ENCODE measurements around the gene LSM7. TPM values are rescaled to one million over a fixed set of nuclear protein-coding genes. Genes with fewer than 3 reads are reported as not detected.

The LSM7 gene
- total RNA-seq, 1 donor from 2014 or later: 144 TPM

DNA sequence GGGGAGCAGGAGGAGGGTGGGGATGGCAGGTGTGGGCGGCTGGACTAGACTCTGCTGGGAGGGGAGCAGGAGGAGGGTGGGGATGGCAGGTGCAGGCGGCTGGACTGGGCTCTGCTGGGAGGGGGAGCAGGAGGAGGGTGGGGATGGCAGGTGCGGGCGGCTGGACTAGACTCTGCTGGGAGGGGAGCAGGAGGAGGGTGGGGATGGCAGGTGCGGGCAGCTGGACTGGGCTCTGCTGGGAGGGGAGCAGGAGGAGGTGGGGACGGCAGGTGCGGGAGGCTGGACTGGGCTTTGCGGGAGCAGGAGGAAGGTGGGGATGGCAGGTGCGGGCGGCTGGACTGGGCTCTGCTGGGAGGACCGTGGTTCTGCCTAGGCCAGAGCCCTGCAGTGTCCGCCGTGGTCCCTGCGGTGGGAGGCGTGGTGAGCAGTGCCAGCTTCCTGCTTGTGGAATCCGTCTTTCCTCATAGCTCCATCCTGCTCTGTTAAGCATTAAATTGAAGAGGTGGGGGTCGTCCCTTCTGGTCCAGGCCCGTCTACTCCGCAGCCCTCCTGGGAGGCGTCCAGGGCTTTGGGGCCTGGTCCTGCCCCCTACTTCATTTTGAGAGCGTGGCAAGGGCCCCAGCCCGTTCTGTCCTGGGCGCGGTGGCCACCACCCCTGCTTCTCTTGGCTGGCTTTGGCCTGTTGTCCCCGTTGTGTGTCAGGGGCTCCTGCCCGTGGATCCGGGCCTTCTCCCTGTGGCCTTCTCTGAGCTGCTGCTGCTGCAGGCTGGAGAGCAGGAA lies 4.8 kb upstream of the LSM7 start:
- DNase-seq (ENCODE audit: low read depth): no peak
- no peak overlapping the region for H3K4me3 ChIP-seq (ENCODE audit: low read depth, low read length)
- no peaks in the 10 kb centered on the region for H3K27me3 ChIP-seq (ENCODE audit: control insufficient read depth, insufficient read depth, low read length)
- TF ChIP-seq, protein P1, sequence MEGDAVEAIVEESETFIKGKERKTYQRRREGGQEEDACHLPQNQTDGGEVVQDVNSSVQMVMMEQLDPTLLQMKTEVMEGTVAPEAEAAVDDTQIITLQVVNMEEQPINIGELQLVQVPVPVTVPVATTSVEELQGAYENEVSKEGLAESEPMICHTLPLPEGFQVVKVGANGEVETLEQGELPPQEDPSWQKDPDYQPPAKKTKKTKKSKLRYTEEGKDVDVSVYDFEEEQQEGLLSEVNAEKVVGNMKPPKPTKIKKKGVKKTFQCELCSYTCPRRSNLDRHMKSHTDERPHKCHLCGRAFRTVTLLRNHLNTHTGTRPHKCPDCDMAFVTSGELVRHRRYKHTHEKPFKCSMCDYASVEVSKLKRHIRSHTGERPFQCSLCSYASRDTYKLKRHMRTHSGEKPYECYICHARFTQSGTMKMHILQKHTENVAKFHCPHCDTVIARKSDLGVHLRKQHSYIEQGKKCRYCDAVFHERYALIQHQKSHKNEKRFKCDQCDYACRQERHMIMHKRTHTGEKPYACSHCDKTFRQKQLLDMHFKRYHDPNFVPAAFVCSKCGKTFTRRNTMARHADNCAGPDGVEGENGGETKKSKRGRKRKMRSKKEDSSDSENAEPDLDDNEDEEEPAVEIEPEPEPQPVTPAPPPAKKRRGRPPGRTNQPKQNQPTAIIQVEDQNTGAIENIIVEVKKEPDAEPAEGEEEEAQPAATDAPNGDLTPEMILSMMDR (IDR thresholded peaks at IDR 0.05; ENCODE audit: insufficient read depth, low read length, poor library complexity, severe bottlenecking): no peak
- no peaks in the 10 kb centered on the region for H3K36me3 ChIP-seq (ENCODE audit: control insufficient read depth, insufficient read depth, low read length)

DNA sequence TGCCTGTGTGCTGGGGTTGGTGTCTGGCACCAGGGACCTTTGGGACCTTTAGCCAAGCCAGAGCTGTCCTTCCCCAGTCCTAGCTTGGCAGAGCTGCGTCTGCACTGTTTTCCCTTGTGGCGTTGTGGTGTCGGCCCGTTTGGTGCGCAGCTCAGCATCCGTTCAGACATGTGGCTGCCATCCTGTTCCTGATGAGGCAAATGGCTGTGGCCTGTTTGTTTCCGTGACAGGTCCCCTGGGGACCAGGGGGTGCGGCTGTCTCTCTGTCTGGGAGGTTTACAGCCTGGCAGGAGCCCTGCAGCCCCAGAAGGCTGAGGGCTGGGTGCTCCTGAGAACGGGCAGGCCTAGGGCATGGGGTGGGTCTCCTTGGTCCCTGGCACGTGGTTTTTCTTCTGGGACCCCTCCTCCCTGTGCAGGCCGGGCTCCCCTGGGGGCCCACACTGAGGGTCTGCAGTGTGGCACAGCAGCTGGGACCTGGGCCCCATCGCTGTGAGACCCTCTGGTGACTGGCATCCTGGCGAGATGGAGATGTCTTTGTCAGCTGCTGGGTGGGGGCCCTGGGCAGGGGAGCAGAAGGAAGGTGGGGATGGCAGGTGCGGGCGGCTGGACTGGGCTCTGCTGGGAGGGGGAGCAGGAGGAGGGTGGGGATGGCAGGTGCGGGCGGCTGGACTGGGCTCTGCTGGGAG lies 4.1 kb upstream of the LSM7 start:
- TF ChIP-seq, protein P1 (IDR thresholded peaks at IDR 0.05; ENCODE audit: insufficient read depth, low read length, poor library complexity, severe bottlenecking): no peak
- no peak for DNase-seq (ENCODE audit: low read depth)
- no peaks in the 10 kb centered on the region for H3K27me3 ChIP-seq (ENCODE audit: control insufficient read depth, insufficient read depth, low read length)

DNA sequence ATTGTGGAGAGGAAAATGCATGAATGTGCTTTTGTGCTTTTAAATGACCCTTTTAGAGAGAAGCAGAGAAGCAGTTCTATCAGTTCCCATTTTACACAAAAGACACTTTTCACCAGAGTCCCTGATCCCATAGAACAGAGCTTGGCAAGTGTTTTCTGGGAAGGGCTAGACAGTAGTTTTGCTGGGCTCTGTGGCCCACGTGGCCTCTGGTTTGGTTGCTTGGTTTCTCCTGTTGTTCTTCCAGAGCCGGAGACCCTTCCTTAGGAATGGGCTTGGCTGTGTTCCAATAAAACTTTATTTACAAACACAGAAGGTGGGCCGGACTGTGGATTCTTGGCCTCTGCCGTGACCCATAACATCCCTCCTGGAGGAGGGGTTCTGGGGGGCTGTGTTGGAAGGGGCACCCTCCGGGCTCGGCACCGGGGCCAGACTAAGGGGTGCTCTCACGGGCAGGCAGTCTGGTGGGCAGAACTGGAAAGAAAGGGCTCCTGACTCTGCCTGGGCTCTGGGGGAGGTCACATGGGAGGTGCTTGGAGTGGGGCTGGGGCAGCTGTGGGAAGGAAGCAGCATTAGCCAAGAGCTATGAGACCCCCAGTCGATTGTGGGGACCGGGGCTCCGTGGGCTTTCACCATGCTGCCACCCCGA lies 3.3 kb upstream of the LSM7 start:
- Histone ChIP-seq H3K27me3 (ENCODE audit: control insufficient read depth, insufficient read depth, low read length) (no peaks in the 10 kb centered on the region), H3K4me3 (ENCODE audit: low read depth, low read length) (no peak overlapping the region), H3K36me3 (ENCODE audit: control insufficient read depth, insufficient read depth, low read length) (no peaks in the 10 kb centered on the region)
- DNase-seq (ENCODE audit: low read depth): no peak
- TF ChIP-seq, protein P1 (IDR thresholded peaks at IDR 0.05; ENCODE audit: insufficient read depth, low read length, poor library complexity, severe bottlenecking): no peak

More for the DNA sequence above, 4.1 kb upstream of the LSM7 start:
- H3K36me3 ChIP-seq (ENCODE audit: control insufficient read depth, insufficient read depth, low read length): no peaks in the 10 kb centered on the region
- no peak overlapping the region for H3K4me3 ChIP-seq (ENCODE audit: low read depth, low read length)

DNA sequence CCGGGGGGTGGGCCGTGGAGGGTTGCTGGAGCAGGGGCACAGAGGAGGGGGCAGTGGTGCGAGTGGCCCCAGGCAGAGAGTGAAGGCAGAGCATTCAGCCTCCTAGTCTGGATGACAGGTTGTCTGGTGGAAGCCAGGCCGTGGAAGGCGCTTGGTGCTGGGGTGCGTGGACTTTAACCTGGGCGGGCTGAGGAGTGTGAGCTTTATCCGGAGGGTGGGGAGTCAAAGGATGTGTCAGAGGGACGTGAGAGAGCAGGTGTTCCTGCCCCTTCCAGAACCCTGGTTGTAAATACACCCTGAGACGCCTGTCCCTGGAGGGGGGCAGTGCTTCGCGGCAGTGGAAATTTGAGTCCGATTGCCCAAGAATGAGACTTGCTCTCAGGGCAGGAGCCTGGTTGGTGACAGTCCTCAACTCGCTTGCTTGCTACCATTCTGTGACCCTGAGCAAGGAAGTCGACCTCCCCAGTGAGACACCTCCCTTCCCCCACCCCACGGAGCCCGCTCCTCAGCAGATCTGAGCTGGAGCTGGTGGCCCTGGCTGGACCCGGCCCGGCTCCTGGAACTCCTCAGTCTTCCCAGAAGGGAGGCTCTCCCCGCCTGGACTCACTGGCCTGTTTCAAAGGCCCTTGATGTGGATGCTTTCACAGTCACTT lies 2.4 kb upstream of the LSM7 start:
- H3K27me3 ChIP-seq (ENCODE audit: control insufficient read depth, insufficient read depth, low read length): no peaks in the 10 kb centered on the region
- H3K4me3 ChIP-seq (ENCODE audit: low read depth, low read length): no peak overlapping the region
- no peaks in the 10 kb centered on the region for H3K36me3 ChIP-seq (ENCODE audit: control insufficient read depth, insufficient read depth, low read length)
- TF ChIP-seq, protein P1 (IDR thresholded peaks at IDR 0.05; ENCODE audit: insufficient read depth, low read length, poor library complexity, severe bottlenecking): no peak
- DNase-seq (ENCODE audit: low read depth): no peak

DNA sequence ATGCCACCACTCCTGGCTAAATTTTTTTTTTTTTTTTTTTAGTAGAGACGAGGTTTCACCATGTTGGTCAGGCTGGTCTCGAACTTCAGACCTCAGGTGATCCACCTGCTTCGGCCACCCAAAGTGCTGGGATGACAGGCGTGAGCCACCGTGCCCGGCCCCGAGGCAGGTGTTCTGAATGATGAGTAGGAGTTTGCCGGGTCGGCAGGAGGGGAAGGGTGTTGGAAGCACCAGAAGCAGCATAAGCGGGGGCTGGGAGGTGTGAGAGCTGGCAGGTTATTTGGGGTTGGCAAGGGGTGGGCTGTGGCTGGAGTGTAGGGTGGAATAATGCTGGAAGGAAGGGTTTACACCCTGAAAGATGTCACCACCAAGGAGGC lies 1.9 kb upstream of the LSM7 start:
- H3K4me3 ChIP-seq (ENCODE audit: low read depth, low read length): no peak overlapping the region
- no peaks in the 10 kb centered on the region for H3K27me3 ChIP-seq (ENCODE audit: control insufficient read depth, insufficient read depth, low read length)
- no peak for DNase-seq (ENCODE audit: low read depth)
- H3K36me3 ChIP-seq (ENCODE audit: control insufficient read depth, insufficient read depth, low read length): no peaks in the 10 kb centered on the region
- TF ChIP-seq, protein P1 (IDR thresholded peaks at IDR 0.05; ENCODE audit: insufficient read depth, low read length, poor library complexity, severe bottlenecking): no peak
